Body of pancreas (tissue), 4 donors: ENCODE measurements around the gene RGMA.

Experiments used
- CTCF ChIP-seq, 7 experiments: fragments of 450-650 bp in 4 of 7; fragments of 200-600 bp in 3 of 7; sonication (generic) in 3 of 7; IDR thresholded peaks; one replicate each; pipeline ENCODE4 v1.5.1; 2016 to 2019; ENCODE audit warnings: antibody characterized with exemption in 7 of 7
- POLR2A ChIP-seq, 3 donors: fragments of 450-650 bp; IDR thresholded peaks; one replicate each; pipeline ENCODE4 v1.6.1; 2016; ENCODE audit warnings: antibody characterized with exemption in 3 of 3, mild to moderate bottlenecking in 2 of 3

GRCh38 chr15:93073465-93073952 is 15.5 kb downstream of the RGMA start:
- TF ChIP-seq POLR2A (IDR thresholded peaks at IDR 0.05) (no peak), CTCF (IDR thresholded peaks at IDR 0.05) (no peak)
